ENCODE measurements around the gene SLC24A4. TPM values are rescaled to one million over a fixed set of nuclear protein-coding genes. Genes with fewer than 3 reads are reported as not detected.

The SLC24A4 gene
- total RNA-seq, 1 donor from 2014 or later, result 3.5 TPM

GRCh38 chr14:92392711-92393110 lies 69.7 kb downstream of the SLC24A4 start:
- H3K27ac ChIP-seq, result no peak overlapping the region
- H3K9me3 ChIP-seq, result peaks cover 4% of the 10 kb centered on the region
- H3K4me3 ChIP-seq, result no peak overlapping the region
- DNase-seq (no peak), ATAC-seq (no peak)
- no peaks in the 10 kb centered on the region for H3K36me3 ChIP-seq
- H3K4me1 ChIP-seq, result no peaks in the 10 kb centered on the region
- no peaks in the 10 kb centered on the region for H3K27me3 ChIP-seq (ENCODE audit: low read depth)
- intact Hi-C loops (cut with DNase I), result no loop called here
- TF ChIP-seq, protein P1, sequence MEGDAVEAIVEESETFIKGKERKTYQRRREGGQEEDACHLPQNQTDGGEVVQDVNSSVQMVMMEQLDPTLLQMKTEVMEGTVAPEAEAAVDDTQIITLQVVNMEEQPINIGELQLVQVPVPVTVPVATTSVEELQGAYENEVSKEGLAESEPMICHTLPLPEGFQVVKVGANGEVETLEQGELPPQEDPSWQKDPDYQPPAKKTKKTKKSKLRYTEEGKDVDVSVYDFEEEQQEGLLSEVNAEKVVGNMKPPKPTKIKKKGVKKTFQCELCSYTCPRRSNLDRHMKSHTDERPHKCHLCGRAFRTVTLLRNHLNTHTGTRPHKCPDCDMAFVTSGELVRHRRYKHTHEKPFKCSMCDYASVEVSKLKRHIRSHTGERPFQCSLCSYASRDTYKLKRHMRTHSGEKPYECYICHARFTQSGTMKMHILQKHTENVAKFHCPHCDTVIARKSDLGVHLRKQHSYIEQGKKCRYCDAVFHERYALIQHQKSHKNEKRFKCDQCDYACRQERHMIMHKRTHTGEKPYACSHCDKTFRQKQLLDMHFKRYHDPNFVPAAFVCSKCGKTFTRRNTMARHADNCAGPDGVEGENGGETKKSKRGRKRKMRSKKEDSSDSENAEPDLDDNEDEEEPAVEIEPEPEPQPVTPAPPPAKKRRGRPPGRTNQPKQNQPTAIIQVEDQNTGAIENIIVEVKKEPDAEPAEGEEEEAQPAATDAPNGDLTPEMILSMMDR (IDR thresholded peaks at IDR 0.05), result no peak

GRCh38 chr14:92397150-92397952 lies 74.4 kb downstream of the SLC24A4 start:
- DNase-seq (peak; percentile 80), ATAC-seq (peak; percentile 78 to 88)
- H3K4me3 ChIP-seq, result no peak overlapping the region
- H3K27me3 ChIP-seq (ENCODE audit: low read depth), result no peaks in the 10 kb centered on the region
- H3K9me3 ChIP-seq, result no peaks in the 10 kb centered on the region
- no peak overlapping the region for H3K27ac ChIP-seq
- H3K4me1 ChIP-seq, result peaks cover 7% of the 10 kb centered on the region
- H3K36me3 ChIP-seq, result no peaks in the 10 kb centered on the region
- intact Hi-C loops (cut with DNase I), result no loop called here
- TF ChIP-seq, protein P1 (IDR thresholded peaks at IDR 0.05), result no peak

DNA sequence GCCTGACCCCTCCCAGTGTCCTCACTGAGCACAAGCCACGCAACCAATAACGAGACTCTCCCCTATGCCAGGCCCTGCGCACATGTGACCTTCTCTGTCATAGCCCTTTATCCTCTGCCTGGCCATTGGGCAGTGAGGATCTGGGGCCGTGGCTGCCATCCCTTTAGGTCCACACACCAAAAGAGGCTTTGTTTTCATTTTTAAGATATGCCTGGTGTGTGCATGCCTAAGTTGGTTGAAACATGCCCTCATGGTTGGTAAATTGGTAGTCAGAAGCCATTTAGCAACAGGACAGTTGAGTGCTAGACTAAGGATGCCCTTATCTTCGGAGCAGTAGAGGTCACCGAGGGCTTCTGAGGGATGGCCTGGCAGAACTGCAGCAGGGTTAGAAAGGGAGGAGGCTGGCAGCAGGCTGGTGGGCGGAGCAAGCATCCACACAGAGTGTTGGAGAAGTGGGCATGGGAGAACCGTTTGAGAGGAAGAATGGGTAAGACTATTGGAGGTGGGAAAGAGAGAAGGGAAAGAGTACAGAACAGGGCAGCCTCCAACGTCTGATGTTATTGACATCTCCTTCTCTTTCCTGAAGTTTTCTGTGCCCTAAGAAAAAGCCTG lies 75.1 kb downstream of the SLC24A4 start:
- H3K4me1 ChIP-seq, result peaks cover 7% of the 10 kb centered on the region
- intact Hi-C loops (cut with DNase I), result no loop called here
- no peaks in the 10 kb centered on the region for H3K36me3 ChIP-seq
- DNase-seq (no peak), ATAC-seq (peak; percentile 42 to 63)
- H3K27me3 ChIP-seq (ENCODE audit: low read depth), result no peaks in the 10 kb centered on the region
- no peaks in the 10 kb centered on the region for H3K9me3 ChIP-seq
- H3K27ac ChIP-seq, result no peak overlapping the region
- TF ChIP-seq, protein P1 (IDR thresholded peaks at IDR 0.05), result no peak
- no peak overlapping the region for H3K4me3 ChIP-seq

GRCh38 chr14:92398888-92399636 lies 76.1 kb downstream of the SLC24A4 start:
- intact Hi-C loops (cut with DNase I), result no loop called here
- Histone ChIP-seq H3K27ac (no peak overlapping the region), H3K4me1 (peaks cover 7% of the 10 kb centered on the region), H3K36me3 (no peaks in the 10 kb centered on the region), H3K27me3 (ENCODE audit: low read depth) (no peaks in the 10 kb centered on the region), H3K4me3 (no peak overlapping the region), H3K9me3 (no peaks in the 10 kb centered on the region)
- TF ChIP-seq, protein P1 (IDR thresholded peaks at IDR 0.05), result no peak
- DNase-seq (no peak), ATAC-seq (no peak)

- H3K9me3 ChIP-seq, result no peaks in the 10 kb centered on the region
- H3K4me3 ChIP-seq, result no peak overlapping the region
- TF ChIP-seq, protein P1 (IDR thresholded peaks at IDR 0.05), result no peak
- ATAC-seq (peak; percentile 39 to 55), DNase-seq (no peak)
- H3K36me3 ChIP-seq, result no peaks in the 10 kb centered on the region
- no peaks in the 10 kb centered on the region for H3K27me3 ChIP-seq (ENCODE audit: low read depth)
- H3K27ac ChIP-seq, result peak overlapping the region; percentile 47
- H3K4me1 ChIP-seq, result peaks cover 7% of the 10 kb centered on the region
- intact Hi-C loops (cut with DNase I), result no loop called here
Observed at GRCh38 chr14:92400579-92401444, 77.8 kb downstream of the SLC24A4 start.

Data from lower lobe of right lung (tissue), 2 donors.